NB4 (cell line): ENCODE results near the gene MROH2A.

Source experiments
- CTCF ChIP-seq: IDR thresholded peaks from one replicate; pipeline ENCODE4 v1.5.1; 2012; ENCODE audit warnings: low read depth, low read length
- MAX ChIP-seq: IDR thresholded peaks from 2 replicates; pipeline ENCODE4 v1.6.1; 2011; ENCODE audit warnings: low read depth, low read length
- MYC ChIP-seq: IDR thresholded peaks from 2 replicates; pipeline ENCODE4 v1.6.1; 2011; ENCODE audit warnings: low read depth, low read length
- POLR2A ChIP-seq: IDR thresholded peaks from 2 replicates; pipeline ENCODE4 v1.6.1; 2011; ENCODE audit warnings: mild to moderate bottlenecking; ENCODE audit not compliant: insufficient read length; ENCODE audit errors: extremely low read depth

- no peak for TF ChIP-seq CTCF
- no peak for TF ChIP-seq POLR2A
- TF ChIP-seq MAX = no peak
- TF ChIP-seq MYC = no peak
Measured at GRCh38 chr2:233793465-233794127, 15.5 kb downstream of the MROH2A start.
